ENCODE measurements around the gene SAMD3. TPM values are rescaled to one million over a fixed set of nuclear protein-coding genes. Genes with fewer than 3 reads are reported as not detected.

Gene SAMD3
- total RNA-seq, 1 donor, result 3.0 TPM

GRCh38 chr6:130167655-130168054, 55.1 kb downstream of the SAMD3 start:
- peak; percentile 94 for DNase-seq (ENCODE audit: low read depth)
- no peak for TF ChIP-seq CTCF (IDR thresholded peaks at IDR 0.05; ENCODE audit: insufficient read depth, low read depth, low read length)
- H3K4me3 ChIP-seq (ENCODE audit: low read depth, low read length), result no peak overlapping the region

GRCh38 chr6:130164251-130164650, 58.5 kb downstream of the SAMD3 start:
- H3K4me3 ChIP-seq (ENCODE audit: low read depth, low read length), result no peak overlapping the region
- DNase-seq (ENCODE audit: low read depth), result peak; percentile 34
- TF ChIP-seq CTCF (IDR thresholded peaks at IDR 0.05; ENCODE audit: insufficient read depth, low read depth, low read length), result no peak

- no peak overlapping the region for H3K4me3 ChIP-seq (ENCODE audit: low read depth, low read length)
- no peak for TF ChIP-seq CTCF (IDR thresholded peaks at IDR 0.05; ENCODE audit: insufficient read depth, low read depth, low read length)
- DNase-seq (ENCODE audit: low read depth), result no peak
These were observed 59.5 kb downstream of the SAMD3 start for GRCh38 chr6:130163266-130163665.

GRCh38 chr6:130162421-130162820, 60.3 kb downstream of the SAMD3 start:
- no peak overlapping the region for H3K4me3 ChIP-seq (ENCODE audit: low read depth, low read length)
- no peak for TF ChIP-seq CTCF (IDR thresholded peaks at IDR 0.05; ENCODE audit: insufficient read depth, low read depth, low read length)
- peak; percentile 19 for DNase-seq (ENCODE audit: low read depth)

- TF ChIP-seq CTCF (IDR thresholded peaks at IDR 0.05; ENCODE audit: insufficient read depth, low read depth, low read length), result no peak
- DNase-seq (ENCODE audit: low read depth), result peak; percentile 58
- H3K4me3 ChIP-seq (ENCODE audit: low read depth, low read length), result no peak overlapping the region
These were observed 60.9 kb downstream of the SAMD3 start for GRCh38 chr6:130161683-130162404.

- no peak for TF ChIP-seq CTCF (IDR thresholded peaks at IDR 0.05; ENCODE audit: insufficient read depth, low read depth, low read length)
- DNase-seq (ENCODE audit: low read depth), result no peak
These were observed 62.8 kb downstream of the SAMD3 start for GRCh38 chr6:130159956-130160355.

GRCh38 chr6:130158548-130158947, 64.2 kb downstream of the SAMD3 start:
- no peak overlapping the region for H3K4me3 ChIP-seq (ENCODE audit: low read depth, low read length)
- DNase-seq (ENCODE audit: low read depth), result no peak
- TF ChIP-seq CTCF (IDR thresholded peaks at IDR 0.05; ENCODE audit: insufficient read depth, low read depth, low read length), result no peak

More at GRCh38 chr6:130159956-130160355, 62.8 kb downstream of the SAMD3 start:
- no peak overlapping the region for H3K4me3 ChIP-seq (ENCODE audit: low read depth, low read length)
